ENCODE measurements around the gene CCDC102A.
"Not testable (repeated sequence)": the region's sequence is repeated elsewhere in the genome, so short reads cannot be mapped to it uniquely, and the experiment has no call there.

CCDC102A gene

GRCh38 chr16:57562669-57563486 is 26.5 kb upstream of the CCDC102A start:
- H3K27ac Mint-ChIP-seq (ENCODE audit: low read depth): peak overlapping the region; percentile 10
- H3K4me3 Mint-ChIP-seq: no peak overlapping the region
- ATAC-seq (replicated peaks; ENCODE audit: extremely low read depth, poor library complexity, severe bottlenecking): no peak
- H3K9me3 Mint-ChIP-seq: peaks cover 7% of the 10 kb centered on the region
- H3K27me3 Mint-ChIP-seq: no peaks in the 10 kb centered on the region
- H3K36me3 Mint-ChIP-seq (ENCODE audit: insufficient read depth): peaks cover 29% of the 10 kb centered on the region
- peaks cover 25% of the 10 kb centered on the region for H3K4me1 Mint-ChIP-seq
- no peak for DNase-seq (ENCODE audit: low spot score in 2 of 2)

DNA sequence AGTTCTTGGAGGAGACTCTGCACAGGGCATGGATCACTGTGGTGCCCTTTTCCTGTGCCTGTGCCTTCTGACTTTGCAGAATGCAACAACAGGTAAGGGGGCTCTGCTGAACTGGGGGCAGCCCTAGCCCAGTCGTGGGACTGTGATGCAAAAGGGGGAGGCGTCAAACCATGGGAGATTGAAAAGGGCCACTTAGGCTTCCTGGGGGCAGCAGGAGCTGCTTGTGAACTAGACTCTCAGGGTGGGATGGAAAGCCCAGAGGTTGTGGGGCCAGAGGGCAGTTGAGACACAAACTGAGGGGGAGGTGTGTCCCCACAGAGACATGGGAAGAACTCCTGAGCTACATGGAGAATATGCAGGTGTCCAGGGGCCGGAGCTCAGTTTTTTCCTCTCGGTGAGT is 25.7 kb upstream of the CCDC102A start:
- H3K36me3 Mint-ChIP-seq (ENCODE audit: insufficient read depth): peaks cover 30% of the 10 kb centered on the region
- H3K9me3 Mint-ChIP-seq: peaks cover 7% of the 10 kb centered on the region
- no peak overlapping the region for H3K27ac Mint-ChIP-seq (ENCODE audit: low read depth)
- no peaks in the 10 kb centered on the region for H3K27me3 Mint-ChIP-seq
- DNase-seq (ENCODE audit: low spot score in 2 of 2) (peak in 1 of 2 donors; percentile 10), ATAC-seq (replicated peaks; ENCODE audit: extremely low read depth, poor library complexity, severe bottlenecking) (no peak)
- no peak overlapping the region for H3K4me3 Mint-ChIP-seq
- peaks cover 34% of the 10 kb centered on the region for H3K4me1 Mint-ChIP-seq

- H3K9me3 Mint-ChIP-seq: peaks cover 7% of the 10 kb centered on the region
- H3K27ac Mint-ChIP-seq (ENCODE audit: low read depth): no peak overlapping the region
- peaks cover 53% of the 10 kb centered on the region for H3K4me1 Mint-ChIP-seq
- peaks cover 25% of the 10 kb centered on the region for H3K36me3 Mint-ChIP-seq (ENCODE audit: insufficient read depth)
- ATAC-seq (replicated peaks; ENCODE audit: extremely low read depth, poor library complexity, severe bottlenecking) (no peak), DNase-seq (ENCODE audit: low spot score in 2 of 2) (no peak)
- H3K4me3 Mint-ChIP-seq: no peak overlapping the region
- no peaks in the 10 kb centered on the region for H3K27me3 Mint-ChIP-seq
These were observed 22.9 kb upstream of the CCDC102A start for GRCh38 chr16:57559072-57559790.

- ATAC-seq (replicated peaks; ENCODE audit: extremely low read depth, poor library complexity, severe bottlenecking): no peak
- Mint-ChIP-seq H3K27me3 (no peaks in the 10 kb centered on the region), H3K4me3 (peak overlapping the region; percentile 16), H3K36me3 (ENCODE audit: insufficient read depth) (peaks cover 25% of the 10 kb centered on the region), H3K9me3 (peaks cover 7% of the 10 kb centered on the region), H3K27ac (ENCODE audit: low read depth) (peak overlapping the region; percentile 85), H3K4me1 (peaks cover 62% of the 10 kb centered on the region)
- no peak for DNase-seq (ENCODE audit: low spot score in 2 of 2)
These were observed 20.7 kb upstream of the CCDC102A start for GRCh38 chr16:57556941-57557541.

- no peak overlapping the region for H3K4me3 Mint-ChIP-seq
- H3K9me3 Mint-ChIP-seq: no peaks in the 10 kb centered on the region
- H3K4me1 Mint-ChIP-seq: peaks cover 63% of the 10 kb centered on the region
- H3K27me3 Mint-ChIP-seq: no peaks in the 10 kb centered on the region
- H3K36me3 Mint-ChIP-seq (ENCODE audit: insufficient read depth): peaks cover 22% of the 10 kb centered on the region
- no peak for DNase-seq (ENCODE audit: low spot score in 2 of 2)
- ATAC-seq (replicated peaks; ENCODE audit: extremely low read depth, poor library complexity, severe bottlenecking): no peak
- H3K27ac Mint-ChIP-seq (ENCODE audit: low read depth): peak overlapping the region; percentile 85
These were observed 19.5 kb upstream of the CCDC102A start for GRCh38 chr16:57555831-57556230.

- ATAC-seq (replicated peaks; ENCODE audit: extremely low read depth, poor library complexity, severe bottlenecking) (no peak), DNase-seq (ENCODE audit: low spot score in 2 of 2) (no peak)
- Mint-ChIP-seq H3K4me3 (no peak overlapping the region), H3K36me3 (ENCODE audit: insufficient read depth) (peaks cover 26% of the 10 kb centered on the region), H3K27ac (ENCODE audit: low read depth) (peak overlapping the region; percentile 86), H3K27me3 (no peaks in the 10 kb centered on the region), H3K4me1 (peaks cover 58% of the 10 kb centered on the region), H3K9me3 (no peaks in the 10 kb centered on the region)
These were observed 14.7 kb upstream of the CCDC102A start for GRCh38 chr16:57551057-57551456.

DNA sequence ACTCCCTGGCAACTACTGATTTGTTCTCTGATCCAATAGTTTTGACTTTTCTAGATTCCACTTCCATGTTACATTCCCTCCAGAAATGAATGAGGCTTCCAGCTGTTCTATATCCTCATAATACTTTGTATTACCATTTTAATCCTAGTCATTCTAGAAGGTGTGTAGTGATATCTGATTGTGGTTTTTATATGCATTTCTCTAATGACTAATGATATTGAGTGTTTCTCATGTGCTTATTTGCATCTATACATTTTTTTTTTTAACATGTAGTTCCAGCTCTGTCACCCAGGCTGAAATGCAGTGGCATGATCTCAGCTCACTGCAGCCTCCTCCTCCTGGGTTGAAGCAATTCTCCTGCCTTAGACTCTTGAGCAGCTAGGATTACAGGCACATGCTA is 13.4 kb upstream of the CCDC102A start:
- Mint-ChIP-seq H3K27ac (ENCODE audit: low read depth) (peak overlapping the region; percentile 48), H3K4me1 (peaks cover 57% of the 10 kb centered on the region), H3K27me3 (no peaks in the 10 kb centered on the region), H3K36me3 (ENCODE audit: insufficient read depth) (peaks cover 26% of the 10 kb centered on the region), H3K9me3 (no peaks in the 10 kb centered on the region), H3K4me3 (peak overlapping the region; percentile 27)
- no peak for ATAC-seq (replicated peaks; ENCODE audit: extremely low read depth, poor library complexity, severe bottlenecking)
- no peak for DNase-seq (ENCODE audit: low spot score in 2 of 2)

DNA sequence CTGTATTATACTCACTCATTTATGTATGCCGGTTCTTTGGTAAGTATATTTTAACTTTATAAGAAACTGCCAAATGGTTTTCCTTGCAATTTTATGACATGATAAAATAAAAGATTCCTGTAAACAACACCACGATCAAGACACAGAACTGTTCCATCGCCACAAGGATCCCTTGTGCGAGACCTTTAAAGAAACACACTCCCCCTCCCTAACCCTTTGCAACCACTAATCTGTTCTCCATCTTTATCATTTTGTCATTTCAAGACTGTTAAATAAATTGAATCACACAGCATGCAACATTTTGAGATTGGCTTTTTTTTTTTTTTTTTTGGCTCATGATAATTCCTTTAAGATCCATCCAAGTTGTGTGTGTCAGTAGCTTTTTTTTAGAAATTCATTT is 12.0 kb upstream of the CCDC102A start:
- Mint-ChIP-seq H3K4me1 (peaks cover 70% of the 10 kb centered on the region), H3K27me3 (no peaks in the 10 kb centered on the region), H3K4me3 (peak overlapping the region; percentile 2), H3K9me3 (no peaks in the 10 kb centered on the region), H3K27ac (ENCODE audit: low read depth) (peak overlapping the region; percentile 48), H3K36me3 (ENCODE audit: insufficient read depth) (peaks cover 23% of the 10 kb centered on the region)
- ATAC-seq (replicated peaks; ENCODE audit: extremely low read depth, poor library complexity, severe bottlenecking): no peak
- no peak for DNase-seq (ENCODE audit: low spot score in 2 of 2)

- ATAC-seq (replicated peaks; ENCODE audit: extremely low read depth, poor library complexity, severe bottlenecking); H3K27me3 Mint-ChIP-seq; H3K27ac Mint-ChIP-seq (ENCODE audit: low read depth); H3K4me3 Mint-ChIP-seq; DNase-seq (ENCODE audit: low spot score in 2 of 2); H3K9me3 Mint-ChIP-seq: not testable (repeated sequence)
- peaks cover 73% of the 10 kb centered on the region for H3K4me1 Mint-ChIP-seq
- H3K36me3 Mint-ChIP-seq (ENCODE audit: insufficient read depth): peaks cover 23% of the 10 kb centered on the region
These were observed 11.2 kb upstream of the CCDC102A start for GRCh38 chr16:57547524-57547923.

- peak; percentile 45 for ATAC-seq (replicated peaks; ENCODE audit: extremely low read depth, poor library complexity, severe bottlenecking)
- no peaks in the 10 kb centered on the region for H3K27me3 Mint-ChIP-seq
- H3K9me3 Mint-ChIP-seq: no peaks in the 10 kb centered on the region
- peaks cover 71% of the 10 kb centered on the region for H3K4me1 Mint-ChIP-seq
- H3K4me3 Mint-ChIP-seq: peak overlapping the region; percentile 92
- peak overlapping the region; percentile 93 for H3K27ac Mint-ChIP-seq (ENCODE audit: low read depth)
- DNase-seq (ENCODE audit: low spot score in 2 of 2): no peak
- peaks cover 12% of the 10 kb centered on the region for H3K36me3 Mint-ChIP-seq (ENCODE audit: insufficient read depth)
These were observed 7.8 kb upstream of the CCDC102A start for GRCh38 chr16:57544124-57544653.

DNA sequence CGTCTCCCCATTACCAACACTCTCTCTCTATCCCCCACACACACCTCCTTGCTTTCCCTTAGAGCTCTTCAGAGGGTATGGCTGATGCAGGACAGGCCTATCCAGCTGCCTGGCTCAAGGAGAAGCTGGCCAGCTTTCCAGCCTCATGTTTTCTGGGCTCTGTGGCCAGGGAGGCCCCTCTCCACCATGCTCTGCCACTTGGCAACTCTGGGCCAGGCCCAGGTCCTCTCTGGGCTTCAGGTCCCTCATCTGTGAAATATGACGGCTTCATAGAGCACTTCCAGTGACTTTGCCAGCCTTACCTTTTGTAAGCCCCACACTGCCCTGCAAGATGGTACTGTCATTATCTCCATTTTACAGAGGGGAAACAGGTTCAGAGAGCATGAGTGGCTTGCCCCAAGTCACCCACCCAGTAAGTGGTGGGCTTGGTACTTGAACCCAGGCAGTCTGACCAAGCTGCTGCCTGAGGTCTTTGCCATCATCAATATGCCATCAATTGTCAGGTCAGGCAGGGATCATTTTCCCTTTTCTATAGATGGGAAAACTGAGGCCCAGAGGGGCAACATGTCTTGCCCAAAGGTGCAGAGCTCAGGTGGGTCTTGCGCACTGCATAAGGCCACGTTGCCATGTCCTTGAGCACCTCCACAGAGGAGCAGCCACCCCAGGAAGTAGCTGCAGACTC is 5.5 kb upstream of the CCDC102A start:
- peaks cover 84% of the 10 kb centered on the region for H3K4me1 Mint-ChIP-seq
- DNase-seq (ENCODE audit: low spot score in 2 of 2): no peak
- no peaks in the 10 kb centered on the region for H3K9me3 Mint-ChIP-seq
- no peak for ATAC-seq (replicated peaks; ENCODE audit: extremely low read depth, poor library complexity, severe bottlenecking)
- H3K27ac Mint-ChIP-seq (ENCODE audit: low read depth): peak overlapping the region; percentile 93
- H3K36me3 Mint-ChIP-seq (ENCODE audit: insufficient read depth): peaks cover 15% of the 10 kb centered on the region
- peak overlapping the region; percentile 92 for H3K4me3 Mint-ChIP-seq
- H3K27me3 Mint-ChIP-seq: no peaks in the 10 kb centered on the region

Measured in central memory CD8-positive, alpha-beta T cell (primary cell).